Panc1 (cell line): ENCODE data around the gene POU2F1.

Source experiments
- CTCF ChIP-seq: fragments of 450-650 bp; IDR thresholded peaks from 2 replicates; pipeline ENCODE4 v1.5.1; 2017; ENCODE audit warnings: mild to moderate bottlenecking
- POLR2AphosphoS5 ChIP-seq: IDR thresholded peaks from 2 replicates; pipeline ENCODE4 v1.6.1; 2012; ENCODE audit warnings: mild to moderate bottlenecking, low read depth, low read length, moderate library complexity
- SIN3A ChIP-seq: IDR thresholded peaks from 2 replicates; pipeline ENCODE4 v1.6.1; 2012; ENCODE audit warnings: low read depth, mild to moderate bottlenecking, low read length, moderate library complexity, borderline replicate concordance; ENCODE audit not compliant: insufficient read depth

DNA sequence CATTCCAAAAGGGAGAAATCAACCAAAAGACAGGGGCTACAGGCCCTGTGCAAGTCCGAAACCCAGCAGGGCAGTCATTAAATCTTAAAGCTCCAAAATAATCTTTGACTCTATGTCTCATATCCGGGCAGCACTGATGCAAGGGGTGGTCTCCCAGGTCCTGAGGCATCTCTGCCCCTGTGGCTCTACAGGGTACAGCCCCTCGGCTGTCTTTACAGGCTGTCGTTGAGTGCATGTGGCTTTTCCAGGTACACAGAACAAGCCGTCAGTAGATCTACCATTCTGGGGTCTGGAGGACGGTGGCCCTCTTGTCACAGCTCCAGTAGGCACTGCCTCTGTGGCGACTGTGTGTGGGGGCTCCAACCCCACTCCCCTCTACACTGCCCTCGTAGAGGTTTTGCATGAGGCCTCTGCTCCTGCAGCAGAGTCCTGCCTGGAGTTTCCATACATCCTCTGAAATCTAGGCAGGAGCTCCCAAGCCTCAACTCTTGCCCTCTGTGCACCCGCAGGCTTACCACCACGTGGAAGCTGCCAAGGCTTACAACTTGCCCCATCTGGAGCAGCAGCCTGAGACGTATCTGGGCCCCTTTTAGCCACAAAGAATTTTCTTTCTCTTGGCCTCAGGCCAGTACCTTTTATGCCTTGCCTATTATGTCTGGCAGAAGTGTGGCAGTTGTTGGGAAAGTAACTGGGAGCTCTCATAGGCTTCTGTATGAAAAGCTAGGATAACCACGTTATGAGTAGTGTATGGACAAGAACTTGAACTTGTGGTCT, 52.5 kb downstream of the POU2F1 start:
- TF ChIP-seq CTCF (no peak), SIN3A (no peak), POLR2AphosphoS5 (no peak)
